Measurements from ENCODE around the gene PHF21B.

Gene PHF21B

DNA sequence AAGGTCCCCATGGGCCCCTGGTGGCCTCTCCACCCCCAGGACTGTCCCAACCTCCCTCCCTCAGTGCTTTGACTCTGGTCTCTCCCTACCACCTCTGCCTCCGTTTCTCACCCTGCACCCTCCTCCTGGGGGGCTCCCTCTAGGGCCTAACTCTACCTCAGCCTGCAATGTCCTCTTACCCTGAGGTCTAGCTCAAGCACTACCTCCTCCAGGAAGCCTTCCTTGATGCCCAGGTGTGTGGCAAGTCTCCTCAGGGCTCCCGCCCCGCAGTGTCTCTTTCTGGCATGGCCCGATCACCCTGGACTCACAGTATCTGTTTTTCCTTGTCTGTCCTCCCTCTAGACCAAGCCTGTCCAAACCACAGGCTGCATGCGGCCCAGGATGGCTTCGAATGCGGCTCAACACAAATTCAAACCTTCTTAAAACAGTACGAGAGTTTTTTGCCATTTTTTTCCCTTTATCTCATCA, 90.8 kb downstream of the PHF21B start:
- DNase-seq (ENCODE audit: low read depth in 2 of 2), result no peak
- TF ChIP-seq, protein P1, sequence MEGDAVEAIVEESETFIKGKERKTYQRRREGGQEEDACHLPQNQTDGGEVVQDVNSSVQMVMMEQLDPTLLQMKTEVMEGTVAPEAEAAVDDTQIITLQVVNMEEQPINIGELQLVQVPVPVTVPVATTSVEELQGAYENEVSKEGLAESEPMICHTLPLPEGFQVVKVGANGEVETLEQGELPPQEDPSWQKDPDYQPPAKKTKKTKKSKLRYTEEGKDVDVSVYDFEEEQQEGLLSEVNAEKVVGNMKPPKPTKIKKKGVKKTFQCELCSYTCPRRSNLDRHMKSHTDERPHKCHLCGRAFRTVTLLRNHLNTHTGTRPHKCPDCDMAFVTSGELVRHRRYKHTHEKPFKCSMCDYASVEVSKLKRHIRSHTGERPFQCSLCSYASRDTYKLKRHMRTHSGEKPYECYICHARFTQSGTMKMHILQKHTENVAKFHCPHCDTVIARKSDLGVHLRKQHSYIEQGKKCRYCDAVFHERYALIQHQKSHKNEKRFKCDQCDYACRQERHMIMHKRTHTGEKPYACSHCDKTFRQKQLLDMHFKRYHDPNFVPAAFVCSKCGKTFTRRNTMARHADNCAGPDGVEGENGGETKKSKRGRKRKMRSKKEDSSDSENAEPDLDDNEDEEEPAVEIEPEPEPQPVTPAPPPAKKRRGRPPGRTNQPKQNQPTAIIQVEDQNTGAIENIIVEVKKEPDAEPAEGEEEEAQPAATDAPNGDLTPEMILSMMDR (IDR thresholded peaks at IDR 0.05; ENCODE audit: low read depth, low read length), result no peak
- H3K4me3 ChIP-seq (replicated peaks in 1 of 2; ENCODE audit: low read depth in 2 of 2, low read length in 2 of 2), result no peak overlapping the region

DNA sequence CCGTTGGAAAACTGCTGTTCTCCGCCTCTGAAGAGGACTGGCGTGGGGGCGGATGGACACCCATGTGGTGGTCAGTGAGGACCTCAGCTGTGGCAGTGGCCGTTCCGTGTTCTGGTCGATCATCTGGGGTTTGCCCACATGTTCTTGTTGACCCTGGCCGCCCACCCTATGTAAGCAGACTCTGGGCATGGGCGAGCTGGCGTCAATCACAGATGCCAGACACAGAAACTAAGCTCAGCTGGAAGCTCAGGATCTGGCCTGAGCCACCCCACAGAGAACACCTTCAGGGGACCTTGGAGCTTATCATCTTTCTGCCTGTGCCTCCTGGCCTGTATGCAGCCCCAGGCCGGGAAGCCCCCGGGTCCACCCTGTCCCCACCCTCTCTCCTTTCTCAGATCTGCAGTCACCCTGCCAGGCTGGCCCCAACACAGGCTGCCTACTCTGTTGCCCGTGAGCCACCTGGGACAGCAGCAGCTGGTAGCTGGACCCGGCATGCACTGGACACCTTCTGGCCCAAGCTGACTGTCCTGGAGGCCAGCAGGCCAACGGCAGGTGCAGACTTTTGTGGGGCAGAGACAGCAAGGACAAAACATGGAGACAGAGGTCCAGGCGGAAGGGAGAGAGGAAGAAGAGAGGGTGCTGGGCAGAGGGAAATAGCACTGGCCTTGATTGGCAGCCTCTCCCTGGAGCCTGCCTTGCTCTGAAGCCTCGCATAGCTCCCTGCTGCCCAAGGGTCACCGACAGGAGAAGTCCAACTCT, 91.5 kb downstream of the PHF21B start:
- H3K4me3 ChIP-seq (replicated peaks in 1 of 2; ENCODE audit: low read depth in 2 of 2, low read length in 2 of 2), result no peak overlapping the region
- TF ChIP-seq, protein P1 (IDR thresholded peaks at IDR 0.05; ENCODE audit: low read depth, low read length), result no peak
- DNase-seq (ENCODE audit: low read depth in 2 of 2), result no peak

DNA sequence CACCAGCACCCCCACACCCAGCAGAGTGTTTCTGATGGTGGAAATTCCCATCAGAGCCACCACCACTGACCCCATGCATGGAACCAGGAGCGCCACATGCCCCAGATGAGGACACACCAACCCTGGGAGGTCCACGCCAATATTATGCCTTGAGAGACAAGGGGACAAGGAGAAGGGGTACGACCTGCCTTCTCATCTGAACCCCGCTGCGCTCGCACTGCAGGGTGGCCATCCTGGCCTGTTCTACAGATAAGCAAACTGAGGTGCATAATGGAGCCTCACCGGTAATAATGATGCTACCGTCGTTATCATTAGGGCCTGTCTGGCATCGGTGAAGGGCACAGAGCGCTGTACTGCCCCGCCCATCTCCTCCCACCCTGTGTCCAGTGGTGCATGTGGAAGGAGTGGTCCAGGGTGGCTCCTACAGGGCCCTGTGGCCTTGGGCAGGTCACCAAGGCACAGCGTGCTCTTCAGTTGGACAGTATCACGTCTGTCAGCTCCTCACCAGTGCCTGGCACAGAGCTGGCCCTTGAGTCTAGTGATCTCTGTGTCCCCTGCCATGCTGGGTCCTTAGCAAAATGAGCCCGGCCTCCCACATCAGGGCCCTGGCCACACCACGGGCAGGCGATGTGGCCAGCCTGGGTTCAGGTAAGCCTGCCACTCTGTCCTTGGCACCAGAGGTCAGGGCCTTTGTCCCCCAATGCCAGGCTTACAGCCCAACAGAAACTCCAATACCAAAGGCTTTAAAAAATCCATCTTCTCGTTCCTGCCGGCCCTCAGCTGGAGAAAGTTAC, 92.2 kb downstream of the PHF21B start:
- no peak for DNase-seq (ENCODE audit: low read depth in 2 of 2)
- H3K4me3 ChIP-seq (replicated peaks in 1 of 2; ENCODE audit: low read depth in 2 of 2, low read length in 2 of 2), result no peak overlapping the region
- TF ChIP-seq, protein P1 (IDR thresholded peaks at IDR 0.05; ENCODE audit: low read depth, low read length), result no peak

DNA sequence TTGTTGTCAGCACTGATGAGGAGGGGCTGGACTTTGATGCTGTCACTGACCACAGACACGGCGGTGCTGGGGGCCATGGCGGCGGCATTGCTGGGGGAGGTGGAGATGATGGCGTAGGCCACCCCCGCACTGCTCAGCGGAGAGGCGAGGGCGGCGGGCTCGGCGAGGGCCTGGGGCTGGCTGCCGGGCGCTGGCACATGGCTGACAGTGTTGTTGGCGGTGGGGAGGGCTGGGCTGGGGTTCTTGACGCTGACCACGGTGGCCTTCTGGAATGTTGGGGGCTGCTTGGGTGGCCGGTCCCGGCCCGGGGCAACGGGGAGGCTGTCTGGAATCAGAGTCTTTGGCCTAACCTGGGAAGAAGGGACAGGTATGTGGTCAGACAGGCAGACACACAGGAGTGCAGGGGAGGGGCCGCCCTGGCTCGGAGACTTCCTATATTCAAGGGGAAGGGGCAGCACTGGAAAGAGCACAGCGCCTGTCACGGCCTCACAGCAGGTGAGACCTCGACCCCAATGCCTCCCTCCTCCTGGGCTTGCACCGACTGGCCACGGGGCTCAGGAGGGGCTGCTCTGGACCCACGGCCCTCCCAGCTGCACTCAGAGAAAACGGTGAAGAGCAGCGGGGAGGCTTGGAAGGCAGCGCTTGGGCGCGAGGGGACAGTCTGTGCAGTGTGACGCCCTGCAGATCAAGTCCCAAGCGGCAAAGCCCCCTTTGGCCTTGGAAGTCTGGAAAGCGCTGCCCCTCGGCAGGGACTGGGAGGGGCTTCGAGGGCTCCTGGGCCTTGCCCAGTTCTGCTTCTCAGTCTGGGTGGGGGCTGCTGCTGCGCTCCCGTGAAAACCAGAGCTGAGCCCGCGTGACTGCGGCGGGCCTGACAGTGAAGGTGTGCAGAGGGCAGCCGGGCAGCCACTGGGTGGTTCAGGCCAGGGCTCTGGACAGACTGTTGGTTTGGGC, 93.2 kb downstream of the PHF21B start:
- DNase-seq (ENCODE audit: low read depth in 2 of 2), result no peak
- TF ChIP-seq, protein P1 (IDR thresholded peaks at IDR 0.05; ENCODE audit: low read depth, low read length), result no peak

DNA sequence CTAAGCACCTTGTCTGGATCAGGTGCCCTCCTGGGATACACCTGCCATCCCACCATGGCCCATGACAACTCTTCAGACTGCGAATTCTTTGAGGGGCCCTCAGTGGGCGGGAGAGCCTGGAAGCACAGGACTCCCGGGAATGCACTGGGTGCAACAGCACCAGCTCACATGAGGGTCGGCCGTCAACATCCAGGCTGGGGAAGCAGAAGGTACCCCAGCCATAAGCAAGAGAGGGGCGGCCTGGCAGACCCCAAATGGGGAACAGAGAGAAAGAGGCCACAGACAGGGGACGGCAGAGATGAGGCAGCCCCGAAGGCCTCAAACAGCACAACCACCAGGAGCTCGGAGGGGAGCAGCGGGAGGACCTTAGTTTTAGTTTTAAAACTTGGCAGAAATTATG, 94.4 kb downstream of the PHF21B start:
- DNase-seq (ENCODE audit: low read depth in 2 of 2), result no peak
- TF ChIP-seq, protein P1 (IDR thresholded peaks at IDR 0.05; ENCODE audit: low read depth, low read length), result no peak
- H3K4me3 ChIP-seq (replicated peaks in 1 of 2; ENCODE audit: low read depth in 2 of 2, low read length in 2 of 2), result no peak overlapping the region

More for the DNA sequence above, 93.2 kb downstream of the PHF21B start:
- no peak overlapping the region for H3K4me3 ChIP-seq (replicated peaks in 1 of 2; ENCODE audit: low read depth in 2 of 2, low read length in 2 of 2)

DNA sequence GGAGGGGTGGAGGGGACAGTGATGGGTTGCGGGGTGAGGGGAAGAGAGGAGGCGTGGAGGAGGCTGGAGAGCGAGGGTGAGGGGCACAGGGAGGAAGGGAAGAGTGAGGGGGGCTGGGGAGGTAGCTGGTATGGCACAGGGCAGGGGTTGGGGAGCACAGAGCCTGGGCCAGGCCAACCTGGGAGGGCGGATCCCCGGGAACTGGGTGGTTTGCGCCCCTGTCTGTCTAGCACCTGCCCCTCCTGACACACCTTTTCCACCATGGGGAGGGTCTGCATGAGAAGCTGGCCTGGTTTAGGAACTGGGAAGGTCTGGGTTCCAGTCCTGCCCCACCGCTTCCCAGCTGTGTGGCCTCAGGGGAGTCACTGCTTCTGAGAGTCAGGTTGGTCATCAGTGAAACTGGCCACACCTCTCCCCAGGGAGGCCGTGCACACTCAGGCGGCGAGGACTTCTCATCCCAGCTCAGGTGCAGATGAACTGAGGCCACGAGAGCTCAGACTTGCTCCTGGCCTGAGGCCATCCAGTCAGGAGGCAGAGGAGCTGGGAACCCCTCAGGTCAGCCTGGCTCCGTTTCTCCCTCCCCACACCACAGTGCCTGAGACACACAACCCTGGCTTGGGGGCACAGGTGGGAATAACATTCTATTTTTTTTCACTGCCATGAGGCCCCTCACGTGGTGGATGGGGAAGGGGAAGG, 95.6 kb downstream of the PHF21B start:
- TF ChIP-seq, protein P1 (IDR thresholded peaks at IDR 0.05; ENCODE audit: low read depth, low read length), result no peak
- no peak overlapping the region for H3K4me3 ChIP-seq (replicated peaks in 1 of 2; ENCODE audit: low read depth in 2 of 2, low read length in 2 of 2)
- no peak for DNase-seq (ENCODE audit: low read depth in 2 of 2)
